ENCODE measurements around the gene PLCL1. TPM values are rescaled to one million over a fixed set of nuclear protein-coding genes. Genes with fewer than 3 reads are reported as not detected.
A peak's percentile ranks its signal among the peaks of the same experiment; 100 is the strongest.

Gene PLCL1
- polyA plus RNA-seq, 1 of the 3 experiments (the other 2 are of a cell fraction) = 7.7 TPM

GRCh38 chr2:198134293-198134955, 330.0 kb downstream of the PLCL1 start:
- Histone ChIP-seq H3K9me3 (no peaks in the 10 kb centered on the region), H3K27ac (ENCODE audit: low read depth in 2 of 2, low read length in 1 of 2) (peak overlapping the region; percentile 12 to 87; a peak in 3 of 4 replicates), H3K79me2 (ENCODE audit: insufficient read depth) (no peaks in the 10 kb centered on the region), H3K27me3 (ENCODE audit: insufficient read depth) (no peaks in the 10 kb centered on the region), H3F3A (replicated peaks; ENCODE audit: insufficient read depth) (peaks cover 14% of the 10 kb centered on the region), H3K4me3 (ENCODE audit: low read depth in 2 of 2, low read length in 1 of 2) (no peak overlapping the region), H3K4me2 (no peak overlapping the region), H3K9me2 (no peaks in the 10 kb centered on the region), H3K4me1 (ENCODE audit: control insufficient read depth in 1 of 2, insufficient read depth in 2 of 2, low read depth in 1 of 2, low read length in 1 of 2) (peaks cover 8 to 15% of the 10 kb centered on the region in 2 experiments; a peak in 2 of 4 replicates), H3K36me3 (replicated peaks in 1 of 2; ENCODE audit: control insufficient read depth in 1 of 2, insufficient read depth in 2 of 2, low read length in 1 of 2) (peaks cover 0 to 6% of the 10 kb centered on the region in 2 experiments), H4K20me1 (ENCODE audit: insufficient read depth) (0 out of 2 replicates have a peak, but pooled peaks cover 3% of the 10 kb centered on the region), H2AFZ (ENCODE audit: low read depth) (no peak overlapping the region), H3K9ac (no peak overlapping the region)
- TF ChIP-seq PBX3 (IDR thresholded peaks at IDR 0.05) (no peak), SIN3A (IDR thresholded peaks at IDR 0.05; ENCODE audit: borderline replicate concordance, low read depth, low read length) (no peak), CHD2 (IDR thresholded peaks at IDR 0.05; ENCODE audit: low read length, partially characterized antibody) (no peak), SMC3 (IDR thresholded peaks at IDR 0.05; ENCODE audit: low read depth, low read length) (no peak), USF2 (IDR thresholded peaks at IDR 0.05; ENCODE audit: borderline replicate concordance, low read depth, low read length) (no peak), MAX (IDR thresholded peaks at IDR 0.05; ENCODE audit: low read depth) (no peak), GATA2 (CRISPR knock-in tag; IDR thresholded peaks at IDR 0.05) (no peak), MEF2A (IDR thresholded peaks at IDR 0.05; ENCODE audit: borderline replicate concordance, low read depth) (no peak), EZH2phosphoT487 (IDR thresholded peaks at IDR 0.05; ENCODE audit: borderline replicate concordance, low read depth) (no peak), YY1 (IDR thresholded peaks at IDR 0.05; ENCODE audit: low read depth) (no peak), FOXJ3 (CRISPR knock-in tag; IDR thresholded peaks at IDR 0.05) (no peak), RCOR1 (IDR thresholded peaks at IDR 0.05; ENCODE audit: low read length) (no peak), RFX5 (IDR thresholded peaks at IDR 0.05; ENCODE audit: low read length) (no peak), REST (IDR thresholded peaks at IDR 0.05; ENCODE audit: low read depth, low read length) (no peak)
- ChIA-PET POLR2A (interaction anchor here (0.5 kb wide), 1 partner anchor 36 kb away, joined by 3 read pairs; no protein-coding TSS in a partner anchor), CTCF (interaction anchor here (1.1 to 2.7 kb wide), 4 partner anchors 16 to 335 kb away, joined by 3 to 15 read pairs (median 4); no protein-coding TSS in a partner anchor)
- WGBS (ENCODE audit: low lambda C conversion rate) = 73% methylated on average over 6 of the region's 6 CpGs
- DNase-seq = no peak

All from SK-N-SH (cell line).